Measurements from ENCODE around the gene FHAD1. TPM values are rescaled to one million over a fixed set of nuclear protein-coding genes. Genes with fewer than 3 reads are reported as not detected.

Gene FHAD1
- total and polyA plus RNA-seq, 2 donors (not counting 1 experiment from before 2014, with no cell fraction given): not detected

GRCh38 chr1:15197591-15198447 lies 49.2 kb upstream of the FHAD1 start:
- H3K9me3 Mint-ChIP-seq (ENCODE audit: insufficient read depth): no peaks in the 10 kb centered on the region
- no peak overlapping the region for H3K9ac ChIP-seq (ENCODE audit: low read length)
- H3K4me3 Mint-ChIP-seq: no peak overlapping the region
- H3K36me3 ChIP-seq (replicated peaks in 1 of 2; ENCODE audit: control extremely low read depth in 1 of 2, control insufficient read depth in 1 of 2, extremely low read depth in 1 of 2, insufficient read depth in 2 of 2, low read length in 1 of 2): no peaks in the 10 kb centered on the region
- ATAC-seq (ENCODE audit: low read depth) (no peak), DNase-seq (no peak)
- CTCF ChIA-PET: no interaction called here
- no peak overlapping the region for H3K27ac Mint-ChIP-seq
- WGBS (ENCODE audit: insufficient coverage): 95% methylated on average over 4 of the region's 12 CpGs
- H3K4me1 ChIP-seq (ENCODE audit: control insufficient read depth in 2 of 2, insufficient read depth in 2 of 2, low read length in 2 of 2): no peaks in the 10 kb centered on the region
- H2AFZ ChIP-seq (ENCODE audit: insufficient read depth, low read depth, low read length, poor library complexity, severe bottlenecking): no peak overlapping the region
- H3K27me3 ChIP-seq (replicated peaks in 1 of 4; ENCODE audit: control extremely low read depth in 1 of 4, control insufficient read depth in 3 of 4, insufficient read depth in 4 of 4, low read length in 3 of 4): no peaks in the 10 kb centered on the region
- H3K4me2 ChIP-seq (replicated peaks; ENCODE audit: low read depth, low read length, poor library complexity, severe bottlenecking): no peak overlapping the region
- H3K4me3 ChIP-seq (ENCODE audit: control extremely low read depth in 1 of 5, extremely low read depth in 1 of 5, insufficient read depth in 1 of 5, low read depth in 2 of 5, low read length in 4 of 5): no peak overlapping the region
- H3K9me3 ChIP-seq (ENCODE audit: control extremely low read depth in 1 of 3, control insufficient read depth in 2 of 3, insufficient read depth in 1 of 3, low read length in 2 of 3): no peaks in the 10 kb centered on the region
- TF ChIP-seq CTCF (IDR thresholded peaks at IDR 0.05) (no peak), EZH2 (IDR thresholded peaks at IDR 0.05; ENCODE audit: borderline replicate concordance, insufficient read depth, low read depth, low read length, poor library complexity, severe bottlenecking) (no peak)
- H3K27ac ChIP-seq (ENCODE audit: low read length in 2 of 2): no peak overlapping the region
- POLR2A ChIA-PET: no interaction called here
- no peaks in the 10 kb centered on the region for H3K4me1 Mint-ChIP-seq
- peaks cover 21% of the 10 kb centered on the region for H3K27me3 Mint-ChIP-seq
- H3K79me2 ChIP-seq (ENCODE audit: control insufficient read depth, insufficient read depth, low read length): no peaks in the 10 kb centered on the region
- intact Hi-C loops (cut with micrococcal nuclease): no loop called here
- H4K20me1 ChIP-seq (ENCODE audit: control insufficient read depth, insufficient read depth, low read length, poor library complexity, severe bottlenecking): no peaks in the 10 kb centered on the region

GRCh38 chr1:15198684-15199083 lies 48.3 kb upstream of the FHAD1 start:
- ChIA-PET CTCF (no interaction called here), POLR2A (no interaction called here)
- intact Hi-C loops (cut with micrococcal nuclease): no loop called here
- TF ChIP-seq CTCF (IDR thresholded peaks at IDR 0.05): no peak
- TF ChIP-seq EZH2 (IDR thresholded peaks at IDR 0.05; ENCODE audit: borderline replicate concordance, insufficient read depth, low read depth, low read length, poor library complexity, severe bottlenecking): no peak
- no peak overlapping the region for H3K4me3 Mint-ChIP-seq
- H3K27me3 Mint-ChIP-seq: peaks cover 21% of the 10 kb centered on the region
- Histone ChIP-seq H3K27ac (ENCODE audit: low read length in 2 of 2) (no peak overlapping the region), H3K4me3 (ENCODE audit: control extremely low read depth in 1 of 5, extremely low read depth in 1 of 5, insufficient read depth in 1 of 5, low read depth in 2 of 5, low read length in 4 of 5) (no peak overlapping the region), H3K4me2 (replicated peaks; ENCODE audit: low read depth, low read length, poor library complexity, severe bottlenecking) (no peak overlapping the region), H3K9ac (ENCODE audit: low read length) (no peak overlapping the region), H3K9me3 (ENCODE audit: control extremely low read depth in 1 of 3, control insufficient read depth in 2 of 3, insufficient read depth in 1 of 3, low read length in 2 of 3) (no peaks in the 10 kb centered on the region), H3K36me3 (replicated peaks in 1 of 2; ENCODE audit: control extremely low read depth in 1 of 2, control insufficient read depth in 1 of 2, extremely low read depth in 1 of 2, insufficient read depth in 2 of 2, low read length in 1 of 2) (no peaks in the 10 kb centered on the region), H3K4me1 (ENCODE audit: control insufficient read depth in 2 of 2, insufficient read depth in 2 of 2, low read length in 2 of 2) (no peaks in the 10 kb centered on the region), H2AFZ (ENCODE audit: insufficient read depth, low read depth, low read length, poor library complexity, severe bottlenecking) (no peak overlapping the region), H3K27me3 (replicated peaks in 1 of 4; ENCODE audit: control extremely low read depth in 1 of 4, control insufficient read depth in 3 of 4, insufficient read depth in 4 of 4, low read length in 3 of 4) (no peaks in the 10 kb centered on the region), H4K20me1 (ENCODE audit: control insufficient read depth, insufficient read depth, low read length, poor library complexity, severe bottlenecking) (no peaks in the 10 kb centered on the region), H3K79me2 (ENCODE audit: control insufficient read depth, insufficient read depth, low read length) (no peaks in the 10 kb centered on the region)
- no peaks in the 10 kb centered on the region for H3K4me1 Mint-ChIP-seq
- DNase-seq (no peak), ATAC-seq (ENCODE audit: low read depth) (no peak)
- no peaks in the 10 kb centered on the region for H3K9me3 Mint-ChIP-seq (ENCODE audit: insufficient read depth)
- 87% methylated on average over 7 of the region's 8 CpGs for WGBS (ENCODE audit: insufficient coverage)
- H3K27ac Mint-ChIP-seq: no peak overlapping the region
